Fibroblast of mammary gland (primary cell): Measurements from ENCODE around the gene DIS3L2.
"Not testable (repeated sequence)": the region's sequence is repeated elsewhere in the genome, so short reads cannot be mapped to it uniquely, and the experiment has no call there.

Source experiments
- DNase-seq: peaks from one replicate; pipeline ENCODE4 v3.0.0-alpha.2; 2010; ENCODE audit warnings: low read depth
- H3K4me3 ChIP-seq: 2 replicates; pipeline ENCODE4 v1.5.1; 2011; ENCODE audit warnings: low read depth, mild to moderate bottlenecking, low read length, moderate library complexity; ENCODE audit not compliant: control insufficient read depth
- CTCF ChIP-seq: conservative IDR thresholded peaks from 2 replicates; pipeline ENCODE4 v1.5.1; 2011; ENCODE audit warnings: low read depth, low read length, inconsistent platforms; ENCODE audit not compliant: control insufficient read depth, insufficient read depth

Gene DIS3L2

GRCh38 chr2:232322560-232323327 lies 361.2 kb downstream of the DIS3L2 start:
- DNase-seq = no peak
- no peak for TF ChIP-seq CTCF
- no peak overlapping the region for H3K4me3 ChIP-seq

GRCh38 chr2:232323328-232323650 lies 361.8 kb downstream of the DIS3L2 start:
- TF ChIP-seq CTCF = no peak
- DNase-seq = no peak
- no peak overlapping the region for H3K4me3 ChIP-seq

- DNase-seq, H3K4me3 ChIP-seq: not testable (repeated sequence)
Observed at GRCh38 chr2:232323967-232324366, 362.5 kb downstream of the DIS3L2 start.

- no peak overlapping the region for H3K4me3 ChIP-seq
- TF ChIP-seq CTCF = no peak
- DNase-seq = no peak
Observed at GRCh38 chr2:232324778-232325177, 363.3 kb downstream of the DIS3L2 start.

GRCh38 chr2:232325324-232326273 lies 364.1 kb downstream of the DIS3L2 start:
- H3K4me3 ChIP-seq = no peak overlapping the region
- peak; percentile 20 for TF ChIP-seq CTCF
- peak; percentile 25 for DNase-seq

GRCh38 chr2:232326274-232327104 lies 365.0 kb downstream of the DIS3L2 start:
- H3K4me3 ChIP-seq, DNase-seq: not testable (repeated sequence)

- DNase-seq = peak; percentile 58
- no peak overlapping the region for H3K4me3 ChIP-seq
- TF ChIP-seq CTCF = peak; percentile 74
Observed at GRCh38 chr2:232327105-232328031, 365.9 kb downstream of the DIS3L2 start.
